OCI-LY3 (cell line): ENCODE data around the gene MIGA2.

Experiments used
- H2AFZ ChIP-seq: fragments of 200-600, 300-600 bp; shearing (Covaris generic); 2 replicates; pipeline ENCODE4 v1.6.0; 2014; ENCODE audit warnings: antibody characterized with exemption, low read depth, low read length
- H3K27ac ChIP-seq: fragments of 200-600, 300-600 bp; sonication (generic); 2 replicates; pipeline ENCODE4 v1.5.1; 2014; ENCODE audit warnings: mild to moderate bottlenecking, low read length, moderate library complexity, mixed read lengths
- H3K27me3 ChIP-seq: fragments of 200-600, 300-600 bp; sonication (generic); 2 replicates; pipeline ENCODE4 v1.6.1; 2014; ENCODE audit warnings: low read depth, low read length, mixed read lengths
- H3K36me3 ChIP-seq: fragments of 200-600, 300-600 bp; sonication (generic); replicated peaks from 2 replicates; pipeline ENCODE3; 2014; ENCODE audit warnings: low read depth, low read length, mixed read lengths
- H3K4me1 ChIP-seq: fragments of 300-600, 200-600 bp; sonication (generic); 2 replicates; pipeline ENCODE4 v1.6.1; 2014; ENCODE audit warnings: low read length, mixed read lengths
- H3K4me2 ChIP-seq: fragments of 200-600, 300-600 bp; sonication (generic); 2 replicates; pipeline ENCODE4 v1.6.1; 2014; ENCODE audit warnings: low read length, mixed read lengths
- H3K4me3 ChIP-seq: fragments of 300-600, 200-600 bp; sonication (generic); 2 replicates; pipeline ENCODE4 v1.5.1; 2014; ENCODE audit warnings: antibody characterized with exemption, mild to moderate bottlenecking, low read length, moderate library complexity
- H3K79me2 ChIP-seq: fragments of 300-600, 200-600 bp; shearing (Covaris generic); 2 replicates; pipeline ENCODE4 v1.6.1; 2014; ENCODE audit warnings: mild to moderate bottlenecking, low read length, mixed read lengths
- H3K9ac ChIP-seq: fragments of 300-600, 200-600 bp; shearing (Covaris generic); 2 replicates; pipeline ENCODE4 v1.6.0; 2014; ENCODE audit warnings: mild to moderate bottlenecking, low read length, moderate library complexity
- H3K9me3 ChIP-seq: fragments of 200-600, 300-600 bp; shearing (Covaris generic); 2 replicates; pipeline ENCODE4 v1.6.1; 2014; ENCODE audit warnings: low read length, mixed read lengths; ENCODE audit not compliant: insufficient read depth
- H4K20me1 ChIP-seq: fragments of 200-600, 300-600 bp; sonication (generic); 2 replicates; pipeline ENCODE4 v1.6.1; 2016; ENCODE audit warnings: low read length, mixed read lengths; ENCODE audit not compliant: insufficient read depth
- CTCF ChIP-seq: fragments of 200-600, 300-600 bp; sonication (generic); IDR thresholded peaks from 2 replicates; pipeline ENCODE4 v1.5.1; 2014; ENCODE audit warnings: antibody characterized with exemption, low read length, low read depth
- EZH2phosphoT487 ChIP-seq: fragments of 200-600 bp; shearing (Covaris generic); IDR thresholded peaks from 2 replicates; pipeline ENCODE4 v1.6.1; 2018; ENCODE audit warnings: antibody characterized with exemption, mixed run types, low read depth

Gene MIGA2

GRCh38 chr9:129059796-129060785 is 23.7 kb downstream of the MIGA2 start:
- TF ChIP-seq CTCF (no peak), EZH2phosphoT487 (no peak)
- Histone ChIP-seq H3K4me2 (no peak overlapping the region), H2AFZ (no peak overlapping the region), H3K9me3 (no peaks in the 10 kb centered on the region), H3K4me1 (no peaks in the 10 kb centered on the region), H3K27me3 (no peaks in the 10 kb centered on the region), H3K79me2 (no peaks in the 10 kb centered on the region), H3K27ac (no peak overlapping the region), H3K4me3 (no peak overlapping the region), H3K9ac (no peak overlapping the region), H3K36me3 (peaks cover 4% of the 10 kb centered on the region), H4K20me1 (no peaks in the 10 kb centered on the region)

DNA sequence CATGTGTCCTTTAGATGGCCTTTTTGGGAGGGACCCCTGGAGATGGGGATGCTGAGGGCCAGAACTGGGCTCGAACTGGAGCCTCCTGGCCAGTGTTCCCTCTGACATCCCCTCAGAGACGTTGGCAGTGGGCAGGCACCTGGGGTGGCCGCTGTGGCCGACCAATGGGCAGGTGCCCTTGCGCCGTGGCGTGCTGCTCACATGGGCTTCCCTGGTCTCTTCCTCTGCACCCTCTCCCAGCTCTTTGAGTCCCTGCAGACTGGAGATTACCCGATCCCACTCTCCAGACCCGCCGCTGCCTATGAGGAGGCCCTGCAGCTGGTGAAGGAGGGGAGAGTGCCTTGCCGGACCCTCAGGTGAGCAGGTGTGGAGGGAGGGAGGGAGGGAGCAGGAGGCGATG is 24.6 kb downstream of the MIGA2 start:
- H3K27ac ChIP-seq: no peak overlapping the region
- no peak for TF ChIP-seq CTCF
- TF ChIP-seq EZH2phosphoT487: no peak
- H3K4me2 ChIP-seq: no peak overlapping the region
- no peak overlapping the region for H2AFZ ChIP-seq
- no peak overlapping the region for H3K9ac ChIP-seq
- no peaks in the 10 kb centered on the region for H4K20me1 ChIP-seq
- H3K79me2 ChIP-seq: no peaks in the 10 kb centered on the region
- H3K27me3 ChIP-seq: no peaks in the 10 kb centered on the region
- peaks cover 12% of the 10 kb centered on the region for H3K36me3 ChIP-seq
- H3K4me3 ChIP-seq: no peak overlapping the region
- no peaks in the 10 kb centered on the region for H3K4me1 ChIP-seq
- H3K9me3 ChIP-seq: no peaks in the 10 kb centered on the region

DNA sequence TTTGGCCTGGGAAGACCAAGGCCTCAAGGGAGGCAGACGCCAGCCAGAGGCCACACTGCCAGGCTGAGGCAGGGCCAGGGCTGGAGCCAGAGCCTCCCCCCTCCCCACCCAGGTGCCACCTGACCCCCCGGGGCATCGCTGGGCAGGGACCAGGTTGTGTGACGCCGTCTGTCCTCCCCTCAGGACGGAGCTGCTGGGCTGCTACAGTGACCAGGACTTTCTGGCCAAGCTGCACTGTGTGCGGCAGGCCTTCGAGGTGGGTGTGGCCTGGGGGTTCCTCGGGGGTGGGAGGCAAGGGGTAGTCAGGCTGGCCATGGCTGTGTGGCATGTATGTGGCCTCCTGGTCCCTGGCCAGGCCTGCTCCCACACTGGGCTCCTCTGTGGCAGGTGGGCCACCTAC is 26.6 kb downstream of the MIGA2 start:
- no peaks in the 10 kb centered on the region for H3K4me1 ChIP-seq
- H3K9me3 ChIP-seq: no peaks in the 10 kb centered on the region
- no peak overlapping the region for H3K4me2 ChIP-seq
- no peaks in the 10 kb centered on the region for H3K79me2 ChIP-seq
- H4K20me1 ChIP-seq: no peaks in the 10 kb centered on the region
- peaks cover 13% of the 10 kb centered on the region for H3K36me3 ChIP-seq
- H3K4me3 ChIP-seq: no peak overlapping the region
- no peak overlapping the region for H3K27ac ChIP-seq
- no peaks in the 10 kb centered on the region for H3K27me3 ChIP-seq
- H3K9ac ChIP-seq: no peak overlapping the region
- H2AFZ ChIP-seq: no peak overlapping the region
- TF ChIP-seq EZH2phosphoT487: no peak
- no peak for TF ChIP-seq CTCF

DNA sequence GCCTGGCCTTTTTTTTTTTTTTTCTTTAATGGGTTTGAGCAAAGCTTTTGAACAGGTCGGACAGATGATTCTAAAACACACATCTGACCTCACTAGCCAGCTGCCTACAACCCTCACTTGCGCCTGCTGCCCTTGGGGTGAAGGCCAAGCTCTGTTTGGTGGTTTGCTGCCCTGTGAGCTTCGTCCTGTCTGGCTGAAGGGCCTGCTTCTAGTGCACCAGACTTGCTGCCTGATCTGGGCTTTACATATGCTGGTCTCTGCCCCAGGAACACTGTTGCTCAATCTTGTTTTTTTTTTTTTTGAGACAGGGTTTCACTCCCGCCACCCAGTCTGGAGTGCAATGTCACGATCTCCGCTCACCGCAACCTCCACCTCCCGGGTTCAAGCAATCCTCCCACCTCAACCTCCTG is 28.1 kb downstream of the MIGA2 start:
- H3K4me3 ChIP-seq: no peak overlapping the region
- no peaks in the 10 kb centered on the region for H4K20me1 ChIP-seq
- no peaks in the 10 kb centered on the region for H3K9me3 ChIP-seq
- peaks cover 11% of the 10 kb centered on the region for H3K36me3 ChIP-seq
- H3K9ac ChIP-seq: no peak overlapping the region
- H3K4me2 ChIP-seq: no peak overlapping the region
- no peak overlapping the region for H3K27ac ChIP-seq
- H3K4me1 ChIP-seq: no peaks in the 10 kb centered on the region
- no peak for TF ChIP-seq EZH2phosphoT487
- TF ChIP-seq CTCF: no peak
- H3K27me3 ChIP-seq: no peaks in the 10 kb centered on the region
- no peaks in the 10 kb centered on the region for H3K79me2 ChIP-seq
- H2AFZ ChIP-seq: no peak overlapping the region
